Hematopoietic multipotent progenitor cell treated with erythropoietin and hydrocortisone succinate and interleukin-3 and kit ligand, for 6 days (in vitro differentiated cells): Measurements from ENCODE around the gene HLA-B.
"Not testable (repeated sequence)": the region's sequence is repeated elsewhere in the genome, so short reads cannot be mapped to it uniquely, and the experiment has no call there.

Source experiments
- DNase-seq: peaks from one replicate; pipeline ENCODE4 v3.0.0-alpha.2; 2015

HLA-B gene

GRCh38 chr6:31356946-31357466 lies at the start of gene HLA-B:
HLA-B (minus strand) TSS chr6:31357179; CDS start chr6:31357158, 21 bp downstream.
- DNase-seq, result peak; percentile 92

DNA sequence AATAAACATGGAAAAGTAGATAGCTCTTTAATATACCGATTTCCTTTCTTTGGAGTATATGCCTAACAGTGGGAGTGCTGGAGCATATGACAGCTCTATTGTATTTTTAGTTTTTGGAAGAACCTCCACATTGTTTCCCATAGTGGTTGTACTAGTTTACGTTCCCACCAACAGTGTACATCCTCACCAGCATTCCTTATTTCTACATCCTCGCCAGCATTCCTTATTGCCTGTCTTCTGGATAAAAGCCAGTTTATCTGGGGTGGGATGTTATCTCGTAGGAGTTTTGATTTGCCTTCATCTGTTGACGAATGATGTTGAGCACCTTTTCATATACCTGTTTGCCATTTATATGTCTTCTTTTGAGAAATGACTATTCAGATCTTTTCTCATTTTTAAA lies 49.0 kb upstream of the HLA-B start:
- no peak for DNase-seq

DNA sequence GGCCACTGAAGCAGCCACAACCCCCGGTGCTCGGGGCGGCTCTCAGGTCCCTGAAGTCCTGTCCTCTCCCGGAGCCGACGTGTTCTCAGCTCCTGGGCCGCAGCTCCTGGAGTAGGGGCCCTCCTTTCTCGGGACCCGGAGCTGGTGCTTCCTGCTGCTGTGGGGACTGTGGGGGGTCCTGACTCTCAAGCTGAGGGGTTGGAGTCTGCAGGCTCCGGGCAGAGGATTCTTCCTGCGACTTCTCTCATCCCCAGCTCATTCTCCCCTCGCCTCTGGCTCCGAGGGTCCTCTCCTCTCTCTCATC lies 47.0 kb upstream of the HLA-B start:
- not testable (repeated sequence) for DNase-seq

GRCh38 chr6:31403283-31404060 lies 46.5 kb upstream of the HLA-B start, which contains the start of gene MICA:
MICA (plus strand) TSS chr6:31403595; CDS start chr6:31403633, 38 bp downstream.
- DNase-seq, result peak; percentile 90

DNA sequence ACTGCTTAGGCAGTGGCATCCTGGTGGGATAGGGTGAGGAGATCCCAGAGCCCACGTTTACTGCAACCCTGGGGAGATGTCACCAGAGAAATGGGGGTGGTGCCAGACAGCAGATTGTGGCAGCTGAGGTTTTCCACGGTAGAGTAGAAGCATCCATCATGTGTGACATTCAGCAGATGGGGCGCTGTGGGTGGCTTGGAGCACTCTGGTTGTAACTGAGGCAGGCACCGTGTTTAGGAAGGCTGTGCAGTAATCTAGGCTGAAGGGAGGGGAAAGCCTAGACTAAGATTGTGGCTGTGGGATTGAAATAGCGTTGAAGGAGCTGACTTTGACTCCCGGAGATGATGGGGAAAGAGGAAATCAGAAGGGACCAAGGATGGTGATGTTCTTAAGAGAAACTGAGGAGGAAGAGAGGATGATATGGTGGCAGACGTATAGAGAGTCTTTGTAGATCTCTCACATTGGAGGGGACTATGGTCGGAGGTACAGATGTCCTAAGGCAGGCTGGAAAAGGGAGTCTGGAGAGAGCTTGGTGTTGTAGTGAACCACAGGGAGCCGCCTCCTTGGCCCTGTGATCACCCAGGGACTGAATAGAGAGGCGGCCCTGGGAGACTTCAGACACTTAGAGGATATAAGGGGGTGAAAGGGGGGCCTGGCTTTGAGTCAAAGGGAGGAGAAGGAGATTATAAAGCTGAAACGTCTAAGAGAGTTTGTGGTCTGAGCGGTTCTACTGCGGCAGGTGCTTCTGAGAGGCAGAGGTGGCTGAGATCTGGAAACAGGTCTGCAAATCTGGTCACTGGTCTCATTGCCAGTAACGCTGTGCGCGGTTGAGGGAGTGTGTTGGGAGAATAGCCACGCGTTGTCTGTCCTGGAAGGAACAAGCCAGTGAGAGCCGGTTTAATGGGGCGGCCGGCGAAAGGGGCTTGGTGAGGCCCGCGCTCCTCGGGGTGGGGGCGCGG lies 45.6 kb upstream of the HLA-B start:
- peak; percentile 45 for DNase-seq

- peak; percentile 58 for DNase-seq
Observed at GRCh38 chr6:31401403-31401802, 44.4 kb upstream of the HLA-B start.

DNA sequence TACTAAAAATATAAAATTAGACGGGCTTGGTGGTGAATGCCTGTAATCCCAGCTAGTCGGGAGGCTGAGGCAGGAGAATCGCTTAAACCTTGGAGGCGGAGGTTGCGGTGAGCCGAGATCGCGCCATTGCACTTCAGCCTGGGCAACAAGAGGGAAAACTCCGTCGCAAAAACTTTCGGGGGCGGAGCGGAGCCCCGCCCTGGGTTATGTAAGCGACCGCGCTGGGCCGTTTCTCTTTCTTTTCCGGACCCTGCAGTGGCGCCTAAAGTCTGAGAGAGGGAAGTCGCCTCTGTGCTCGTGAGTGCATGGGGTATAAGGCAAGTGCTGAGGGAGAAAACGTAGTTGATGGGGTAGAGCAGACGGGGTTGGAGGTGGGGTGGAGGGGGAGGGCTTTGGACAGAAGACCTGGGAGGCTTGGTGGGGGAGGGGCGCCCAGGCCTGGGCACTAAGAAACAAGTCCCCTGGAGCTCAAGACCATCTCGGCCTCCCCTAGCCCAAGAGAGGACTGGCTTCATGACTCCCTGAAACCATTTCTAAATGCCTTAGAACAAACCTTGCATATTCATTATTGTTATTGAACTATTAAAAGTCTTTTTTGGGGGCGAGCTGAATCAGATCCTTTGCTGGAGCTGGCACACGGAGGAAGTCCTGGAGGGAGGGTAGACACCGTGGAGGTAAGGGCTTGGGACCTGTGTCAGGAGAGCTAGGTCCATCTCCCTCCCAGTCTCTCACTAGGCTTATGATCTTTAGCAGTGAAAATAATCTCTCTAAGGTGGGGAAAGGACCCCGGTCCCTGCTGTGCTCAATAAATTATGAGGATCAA lies 43.7 kb upstream of the HLA-B start:
- peak; percentile 88 for DNase-seq

DNA sequence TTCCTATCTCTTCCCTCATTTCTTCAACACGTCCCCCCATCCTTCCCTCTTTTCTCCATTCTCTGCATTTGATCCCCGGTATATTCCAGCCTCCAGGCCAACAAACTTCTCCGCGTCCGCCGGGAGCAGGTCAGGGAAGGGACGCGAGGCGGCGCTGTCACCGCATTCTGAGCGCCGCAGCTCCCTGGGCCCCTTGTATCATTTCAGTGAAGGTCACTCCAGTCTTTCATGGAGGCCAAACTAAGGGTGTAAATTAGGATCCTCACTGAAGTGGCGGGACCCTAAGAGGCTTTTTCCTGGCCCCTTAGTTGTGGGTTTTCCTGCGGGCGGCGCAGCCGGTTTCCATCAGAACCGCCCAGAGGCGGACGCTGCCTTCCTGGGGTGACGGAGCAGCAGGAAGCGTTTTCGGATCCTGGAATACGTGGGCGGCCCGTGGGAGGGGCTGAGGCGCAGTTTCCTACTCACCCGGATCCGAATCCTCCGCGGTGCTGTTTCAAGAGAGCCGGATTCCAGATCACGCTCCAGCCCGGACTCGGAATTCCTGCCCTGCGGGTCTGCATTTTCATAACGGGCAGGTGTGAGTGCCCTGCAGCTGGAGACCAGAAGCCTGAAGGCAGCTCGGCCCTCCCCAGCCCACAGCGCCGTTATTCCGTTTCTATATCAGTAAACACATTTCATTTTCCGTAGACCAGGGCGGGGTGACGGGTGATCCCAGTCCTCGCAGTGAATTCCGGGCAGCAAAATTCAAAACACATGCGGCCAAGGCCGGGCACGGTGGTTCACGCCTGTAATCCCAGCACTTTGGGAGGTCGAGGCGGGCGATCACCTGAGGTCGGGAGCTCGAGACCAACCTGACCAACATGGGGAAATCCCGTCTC lies 42.8 kb upstream of the HLA-B start:
- peak; percentile 88 for DNase-seq

DNA sequence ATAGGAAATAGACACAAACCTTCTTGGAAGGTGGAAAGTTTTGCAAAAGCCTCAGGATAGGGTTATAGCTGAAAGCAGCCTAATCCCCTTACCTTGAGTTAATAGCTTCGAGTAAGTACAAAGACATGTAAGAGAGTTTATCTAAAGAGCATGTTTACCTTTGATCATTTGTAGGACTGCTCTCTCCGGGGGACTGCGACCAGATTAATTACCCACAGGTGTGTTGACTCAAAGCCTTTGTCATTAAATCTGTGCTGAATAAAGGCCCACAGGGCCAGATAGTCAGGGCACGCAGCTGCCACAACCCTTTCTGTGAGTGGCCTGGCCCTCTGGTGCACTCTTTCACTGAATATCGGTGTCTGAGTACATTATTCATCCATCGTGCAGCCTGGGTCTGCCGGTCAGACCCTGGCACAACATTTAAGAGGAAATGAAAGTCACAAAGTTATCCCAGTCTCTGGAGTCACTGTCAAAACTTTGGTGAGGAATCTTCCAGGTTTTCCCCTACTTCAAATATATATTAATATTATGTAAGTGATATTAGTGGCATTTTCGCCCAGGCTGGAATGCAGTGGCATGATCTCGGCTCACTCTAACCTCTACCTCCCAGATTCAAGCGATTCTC lies 41.0 kb upstream of the HLA-B start:
- no peak for DNase-seq

- not testable (repeated sequence) for DNase-seq
Observed at GRCh38 chr6:31397153-31397499, 40.1 kb upstream of the HLA-B start.

GRCh38 chr6:31396422-31397152 lies 39.6 kb upstream of the HLA-B start:
- peak; percentile 91 for DNase-seq

DNA sequence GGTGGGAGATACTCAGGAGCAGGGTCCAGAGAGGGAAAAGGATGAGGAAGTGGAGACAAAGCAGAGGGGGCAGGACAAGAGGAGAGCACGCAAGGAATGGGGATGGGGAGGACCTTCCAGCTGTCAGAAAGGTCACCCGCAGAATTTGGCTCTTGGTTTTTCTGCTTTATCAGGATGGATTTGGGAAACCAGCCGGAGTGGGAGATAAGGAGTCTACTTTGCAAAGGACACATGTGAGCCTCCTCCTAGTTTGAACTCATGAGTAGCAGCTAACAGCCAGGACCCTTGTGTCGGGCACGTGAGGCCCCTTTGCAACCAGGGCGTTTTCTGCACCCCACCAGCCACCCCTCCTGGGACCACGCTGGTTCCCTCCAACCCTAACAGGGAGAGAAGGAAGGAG lies 38.9 kb upstream of the HLA-B start:
- DNase-seq, result no peak

- no peak for DNase-seq
Observed at GRCh38 chr6:31394381-31394780, 37.4 kb upstream of the HLA-B start.

- no peak for DNase-seq
Observed at GRCh38 chr6:31393932-31394331, 37.0 kb upstream of the HLA-B start.

DNA sequence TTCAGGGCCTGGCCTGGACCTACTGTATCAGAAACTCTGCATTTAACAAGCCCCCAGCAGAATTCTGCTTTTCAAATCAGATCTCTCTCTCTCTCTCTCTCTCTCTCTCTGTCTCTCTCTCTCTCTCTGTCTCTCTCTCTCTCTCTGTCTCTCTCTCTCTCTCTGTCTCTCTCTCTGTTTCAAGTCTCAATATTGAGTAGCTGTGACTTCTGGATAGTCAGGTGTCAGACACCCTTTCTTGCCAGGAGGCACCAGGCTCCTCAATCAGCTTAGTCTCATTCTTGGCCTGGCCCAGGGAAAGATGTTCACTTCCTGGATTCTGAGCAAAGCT lies 32.8 kb upstream of the HLA-B start:
- not testable (repeated sequence) for DNase-seq

DNA sequence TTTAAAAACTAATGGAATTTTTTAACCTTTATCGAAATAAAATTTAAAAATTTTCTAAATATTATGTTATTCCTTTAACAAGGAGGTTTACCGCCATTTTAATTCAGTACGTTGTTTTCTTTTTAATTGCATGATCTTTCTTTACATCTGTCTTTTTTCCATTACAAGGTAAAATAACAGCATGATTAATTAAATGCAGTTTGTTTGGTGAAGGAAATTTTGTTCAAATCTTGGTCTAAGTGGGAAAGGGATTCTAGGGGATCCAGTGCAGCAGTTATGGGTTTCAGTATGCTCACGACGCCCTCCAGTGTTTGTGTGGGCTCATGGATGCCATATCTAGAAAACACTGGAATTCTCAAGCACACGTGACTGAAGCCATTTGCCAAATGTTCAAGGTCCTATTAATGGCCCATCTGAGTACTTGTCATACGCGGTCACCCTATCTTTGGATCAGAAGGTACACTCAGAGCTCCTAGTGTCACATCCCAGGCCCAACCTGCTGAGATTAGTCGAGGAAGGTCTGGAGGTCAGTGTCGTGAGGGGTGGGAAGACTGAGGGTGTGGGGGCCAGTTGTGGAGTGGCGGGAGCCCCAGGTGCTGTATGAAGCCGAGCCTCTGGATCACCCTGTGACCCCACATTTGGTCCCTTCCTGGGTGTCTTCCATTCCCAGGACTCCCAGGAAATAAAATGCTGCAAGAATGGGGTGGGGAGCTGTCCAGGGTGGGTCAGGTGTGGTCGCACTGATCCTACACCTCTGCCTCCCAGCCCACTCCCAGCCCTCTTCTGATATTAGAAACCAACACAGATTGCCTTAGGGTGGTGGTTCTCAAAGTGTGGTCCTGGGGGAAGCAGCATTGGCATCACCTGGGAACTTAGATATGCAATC lies 32.2 kb upstream of the HLA-B start:
- DNase-seq, result not testable (repeated sequence)

DNA sequence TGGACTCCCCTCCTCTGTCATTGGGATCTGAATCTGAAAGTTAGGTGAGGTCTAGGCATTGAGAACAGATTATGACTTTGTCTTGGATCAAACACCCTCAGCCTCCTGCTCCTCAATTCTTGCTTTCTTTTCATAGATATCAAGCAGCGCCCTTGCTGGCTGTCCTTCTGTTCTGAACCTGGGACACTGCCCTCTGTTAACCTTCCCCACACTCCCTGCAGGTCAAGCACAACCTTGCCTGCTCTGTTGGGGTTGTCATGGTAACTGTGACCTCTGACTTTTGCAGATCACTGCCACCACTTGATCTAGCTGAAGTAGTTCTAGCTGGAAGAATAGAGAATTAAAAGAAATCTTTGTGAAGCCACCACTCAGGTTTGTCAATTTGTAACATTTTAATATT lies 30.0 kb upstream of the HLA-B start:
- no peak for DNase-seq

GRCh38 chr6:31386099-31386498 lies 29.1 kb upstream of the HLA-B start:
- no peak for DNase-seq

GRCh38 chr6:31385041-31385440 lies 28.1 kb upstream of the HLA-B start:
- no peak for DNase-seq

DNA sequence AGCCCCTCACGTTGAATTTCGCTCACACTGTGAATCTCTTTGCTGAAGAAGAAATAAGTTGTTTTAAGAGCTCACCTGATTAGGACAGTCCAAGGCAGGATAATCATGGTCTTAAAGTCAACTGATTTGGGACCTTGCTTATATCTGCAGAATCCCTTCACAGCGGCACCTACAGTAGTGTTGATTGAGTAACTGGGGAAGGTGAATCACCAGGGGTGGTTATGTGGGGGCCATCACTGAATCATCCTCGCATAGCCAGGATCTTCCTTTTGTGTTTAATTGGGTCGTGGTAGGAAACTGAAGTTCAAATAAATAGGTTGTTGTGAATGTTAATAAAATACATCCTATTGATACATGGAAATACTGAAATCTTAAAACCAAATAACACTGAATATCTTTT lies 26.2 kb upstream of the HLA-B start:
- DNase-seq, result no peak
